HG02885 (cell line): ENCODE measurements around the gene ABCA4.
"Not testable (repeated sequence)": the region's sequence is repeated elsewhere in the genome, so short reads cannot be mapped to it uniquely, and the experiment has no call there.

Source experiments
- ATAC-seq: cut with Tn5 transposase; IDR thresholded peaks from one replicate; pipeline ENCODE4 v1.9.1; 2021; ENCODE audit warnings: mild to moderate bottlenecking; ENCODE audit not compliant: unreplicated experiment, poor library complexity

The ABCA4 gene

GRCh38 chr1:94120991-94121390 is at the start of gene ABCA4:
Gene ABCA4 (minus strand): TSS chr1:94121148. CDS start chr1:94121045, 103 bp downstream.
- no peak for ATAC-seq

DNA sequence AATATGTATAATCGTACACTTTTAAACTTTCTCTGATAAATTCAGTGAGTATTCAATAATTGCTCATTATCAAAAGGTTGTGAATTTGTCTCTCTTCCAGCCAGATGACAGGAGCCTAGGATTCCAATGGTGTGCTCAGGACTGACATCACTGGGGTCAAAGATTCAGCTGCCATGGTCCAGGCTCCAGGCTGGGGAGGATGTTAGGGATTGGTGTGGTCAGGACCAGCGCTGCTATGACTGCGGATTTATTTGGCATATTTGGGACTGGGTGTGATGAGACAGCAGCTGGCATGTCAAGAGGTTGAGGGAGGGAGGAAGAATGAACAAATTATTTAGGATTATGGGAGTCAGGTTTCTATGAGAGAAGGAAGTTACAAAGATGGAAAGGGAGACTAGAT is 48.2 kb upstream of the ABCA4 start:
- ATAC-seq = no peak

DNA sequence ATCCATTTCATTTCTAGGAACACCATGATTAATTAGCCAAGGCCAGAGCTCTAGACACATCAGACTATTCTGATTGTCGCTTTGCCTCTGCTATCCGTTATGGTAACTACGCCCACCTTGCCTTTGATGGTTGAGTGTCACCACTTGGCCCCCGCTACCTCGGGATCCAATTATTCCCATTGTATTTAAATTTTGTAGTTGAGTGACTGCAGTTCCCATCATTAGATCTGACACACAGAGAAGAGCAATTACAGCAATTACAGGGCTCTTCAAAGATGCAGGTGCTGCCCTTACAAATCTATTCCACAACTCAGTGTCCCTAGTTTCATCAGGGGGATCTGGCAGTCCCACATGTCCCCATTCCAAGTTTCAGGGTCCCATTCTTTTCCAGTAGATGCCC is 44.9 kb upstream of the ABCA4 start:
- ATAC-seq = no peak

GRCh38 chr1:94164885-94165284 is 43.9 kb upstream of the ABCA4 start:
- not testable (repeated sequence) for ATAC-seq

DNA sequence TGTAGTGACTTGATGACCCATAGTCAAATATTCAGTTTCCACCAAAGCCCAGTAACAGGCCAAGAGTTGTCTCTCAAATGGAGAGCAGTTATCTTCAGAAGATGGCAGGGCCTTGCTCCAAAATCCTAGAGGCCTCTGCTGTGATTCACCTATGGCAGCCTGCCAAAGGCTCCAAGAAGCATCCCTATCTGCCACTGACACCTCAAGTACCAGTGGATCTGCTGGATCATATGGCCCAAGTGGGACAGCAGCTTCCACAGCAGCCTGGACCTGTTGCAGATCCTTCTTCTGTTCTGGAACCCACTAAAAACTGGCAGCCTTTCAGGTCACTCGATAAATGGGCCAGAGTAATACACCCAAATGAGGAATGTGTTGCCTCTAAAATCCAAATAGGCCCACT is 43.2 kb upstream of the ABCA4 start:
- ATAC-seq = not testable (repeated sequence)

DNA sequence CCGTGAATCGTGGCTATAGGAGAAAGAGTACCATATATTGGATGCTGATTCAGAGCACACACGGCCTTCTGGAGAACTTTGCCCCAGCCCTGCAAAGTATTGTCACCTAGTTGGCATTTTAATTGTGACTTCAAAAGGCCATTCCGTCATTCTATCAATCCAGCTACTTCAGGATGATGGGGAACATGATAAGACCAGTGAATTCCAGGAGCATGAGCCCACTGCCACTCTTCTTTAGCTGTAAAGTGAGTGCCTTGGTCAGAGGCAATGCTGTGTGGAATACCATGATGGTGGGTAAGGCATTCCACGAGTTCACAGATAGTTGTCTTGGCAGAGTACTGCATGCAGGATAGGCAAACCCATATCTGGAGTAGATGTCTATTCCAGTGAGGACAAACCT is 42.3 kb upstream of the ABCA4 start:
- ATAC-seq = not testable (repeated sequence)

DNA sequence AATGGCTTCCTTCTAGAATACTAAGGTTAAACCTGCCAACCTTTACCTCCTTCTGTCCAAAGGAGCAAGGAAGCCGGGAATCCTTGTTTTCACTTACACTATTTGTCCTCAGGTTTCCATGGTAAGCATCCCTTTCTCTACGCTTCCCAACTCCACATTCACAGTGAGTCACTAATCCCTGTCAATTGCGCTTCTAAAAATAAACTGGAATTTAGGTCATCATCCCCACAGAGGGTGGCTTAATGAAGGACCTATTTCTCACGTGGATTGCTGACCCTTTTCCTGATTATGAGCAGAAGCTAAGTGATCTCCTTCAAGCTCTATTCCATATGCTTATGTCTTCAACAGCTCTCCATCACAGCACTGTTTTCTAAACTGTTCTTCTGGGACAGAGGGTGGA is 39.9 kb upstream of the ABCA4 start:
- no peak for ATAC-seq

DNA sequence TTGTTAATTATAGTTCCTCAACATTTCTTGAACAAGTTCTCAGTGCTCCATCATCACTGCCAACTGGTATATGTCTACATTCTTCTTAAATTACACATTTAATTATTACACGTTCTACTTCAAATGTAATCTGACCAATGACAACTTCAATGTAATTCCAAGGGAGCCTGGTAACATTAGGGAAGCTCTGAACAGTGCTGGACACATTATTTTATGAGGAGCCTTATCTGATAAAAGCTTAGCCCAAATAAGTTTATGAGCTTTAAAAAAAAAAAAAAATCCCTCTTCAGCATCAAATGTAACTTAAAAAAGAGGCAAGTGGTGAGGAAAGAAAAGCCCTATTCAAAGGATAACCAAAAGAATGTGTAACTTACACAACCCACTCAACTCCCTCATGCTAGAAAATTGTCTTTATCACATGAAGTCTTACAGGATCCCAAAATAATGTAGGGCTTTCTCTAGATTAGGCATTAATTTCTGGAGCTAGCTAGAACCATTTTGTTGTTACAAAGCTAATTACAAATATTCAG is 35.2 kb upstream of the ABCA4 start:
- no peak for ATAC-seq

GRCh38 chr1:94154989-94155388 is 34.0 kb upstream of the ABCA4 start:
- no peak for ATAC-seq

DNA sequence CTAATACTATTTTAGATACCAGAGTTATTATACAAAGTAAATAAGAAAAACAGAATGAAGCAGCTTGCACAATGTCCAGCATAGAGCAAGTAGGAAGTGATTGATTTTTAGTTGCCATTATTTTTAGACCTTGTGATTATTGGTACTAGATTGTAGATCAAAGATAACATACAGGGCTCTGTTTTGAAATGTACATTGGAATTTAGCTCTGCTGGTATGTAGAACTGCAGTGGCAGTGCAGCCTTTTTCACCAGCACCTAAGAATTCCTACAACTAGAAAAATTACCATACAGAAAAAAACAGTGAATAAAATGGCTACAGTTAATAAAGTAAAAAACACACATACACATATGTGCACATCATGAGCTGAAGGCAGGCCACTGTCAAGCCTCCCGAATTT is 32.2 kb upstream of the ABCA4 start:
- ATAC-seq = no peak

- ATAC-seq = not testable (repeated sequence)
Observed at GRCh38 chr1:94149166-94149565, 28.2 kb upstream of the ABCA4 start.

GRCh38 chr1:94146273-94146672 is 25.3 kb upstream of the ABCA4 start:
- no peak for ATAC-seq

GRCh38 chr1:94144836-94145235 is 23.9 kb upstream of the ABCA4 start:
- ATAC-seq = no peak

GRCh38 chr1:94143809-94144176 is 22.8 kb upstream of the ABCA4 start:
- ATAC-seq = no peak

GRCh38 chr1:94143173-94143808 is 22.3 kb upstream of the ABCA4 start:
- peak; percentile 60 for ATAC-seq

DNA sequence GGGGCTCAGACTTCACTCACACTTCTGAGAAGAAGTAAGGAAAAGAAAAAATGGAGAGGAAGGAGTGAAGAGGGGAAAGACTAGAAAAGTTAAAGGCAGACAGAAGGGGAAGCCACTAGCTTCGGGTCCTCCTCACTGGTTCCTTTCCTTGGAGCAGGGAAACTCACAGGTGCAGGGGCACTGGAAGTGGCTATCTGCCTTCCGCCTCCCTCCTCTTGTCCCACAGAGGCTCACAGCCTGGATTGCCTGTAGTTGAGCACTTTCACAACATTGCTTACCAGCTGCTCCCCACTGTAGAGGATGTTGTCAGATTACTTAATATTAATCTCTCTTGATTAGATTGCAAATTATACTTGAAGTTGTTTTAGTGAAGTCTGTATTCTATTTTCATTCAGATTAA is 21.6 kb upstream of the ABCA4 start:
- ATAC-seq = no peak

DNA sequence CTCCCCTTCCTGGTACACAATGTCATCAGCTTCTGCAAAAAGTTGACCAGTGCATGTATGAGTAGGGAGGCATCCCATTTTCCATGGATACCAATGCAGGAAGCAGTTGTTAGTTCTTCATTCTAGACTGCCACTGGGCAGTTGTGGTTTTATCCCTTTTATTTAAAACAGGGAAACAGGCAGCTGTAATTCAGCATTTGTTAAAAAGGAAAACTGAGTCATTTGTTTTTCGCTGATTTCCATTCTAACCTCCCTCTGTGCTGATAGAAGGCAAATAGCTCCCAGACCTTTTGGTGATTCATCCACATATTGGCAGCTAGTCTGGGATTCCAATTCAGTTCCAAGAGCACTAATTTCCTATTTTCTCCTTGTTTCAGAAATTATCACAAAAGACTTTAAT is 21.1 kb upstream of the ABCA4 start:
- ATAC-seq = no peak

DNA sequence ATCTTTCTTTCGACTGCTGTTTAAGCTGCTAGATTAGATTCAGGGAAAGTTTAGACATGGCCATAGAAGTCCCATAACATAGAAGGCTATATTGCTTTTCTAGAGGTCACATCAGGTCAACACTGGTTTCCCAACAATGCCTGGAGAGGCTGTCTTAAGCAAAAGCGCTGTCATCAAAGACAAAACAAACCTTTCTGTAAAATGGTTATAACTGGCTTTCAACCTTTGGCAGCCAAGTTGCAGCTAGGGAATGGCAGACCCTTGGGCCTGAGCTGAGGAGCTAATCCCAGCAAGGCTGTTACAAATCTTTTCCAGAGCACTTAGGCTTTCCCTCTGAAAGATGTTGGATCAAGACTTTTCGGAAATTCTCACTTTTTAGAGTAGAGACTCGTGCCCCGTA is 11.2 kb upstream of the ABCA4 start:
- no peak for ATAC-seq

GRCh38 chr1:94130851-94131595 is 10.1 kb upstream of the ABCA4 start:
- no peak for ATAC-seq

DNA sequence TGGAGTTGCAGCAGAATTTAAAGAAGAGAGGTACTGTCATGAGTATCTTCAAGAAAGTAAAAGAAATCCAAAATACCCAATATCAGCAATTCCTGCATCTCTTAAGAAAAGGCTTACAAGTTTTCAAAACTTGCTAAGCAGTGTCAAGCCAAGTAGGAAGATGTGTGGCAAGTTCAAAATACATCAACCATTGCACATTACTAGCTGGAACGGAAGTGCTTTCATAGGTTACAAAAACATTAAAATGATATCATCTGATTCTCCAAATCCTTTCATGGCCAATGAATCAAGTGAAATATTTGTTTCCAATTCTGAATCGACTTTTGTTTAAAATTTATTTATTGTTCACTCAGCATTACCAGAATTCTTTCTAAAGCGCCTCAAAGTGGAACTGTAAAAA is 5.7 kb upstream of the ABCA4 start:
- no peak for ATAC-seq

DNA sequence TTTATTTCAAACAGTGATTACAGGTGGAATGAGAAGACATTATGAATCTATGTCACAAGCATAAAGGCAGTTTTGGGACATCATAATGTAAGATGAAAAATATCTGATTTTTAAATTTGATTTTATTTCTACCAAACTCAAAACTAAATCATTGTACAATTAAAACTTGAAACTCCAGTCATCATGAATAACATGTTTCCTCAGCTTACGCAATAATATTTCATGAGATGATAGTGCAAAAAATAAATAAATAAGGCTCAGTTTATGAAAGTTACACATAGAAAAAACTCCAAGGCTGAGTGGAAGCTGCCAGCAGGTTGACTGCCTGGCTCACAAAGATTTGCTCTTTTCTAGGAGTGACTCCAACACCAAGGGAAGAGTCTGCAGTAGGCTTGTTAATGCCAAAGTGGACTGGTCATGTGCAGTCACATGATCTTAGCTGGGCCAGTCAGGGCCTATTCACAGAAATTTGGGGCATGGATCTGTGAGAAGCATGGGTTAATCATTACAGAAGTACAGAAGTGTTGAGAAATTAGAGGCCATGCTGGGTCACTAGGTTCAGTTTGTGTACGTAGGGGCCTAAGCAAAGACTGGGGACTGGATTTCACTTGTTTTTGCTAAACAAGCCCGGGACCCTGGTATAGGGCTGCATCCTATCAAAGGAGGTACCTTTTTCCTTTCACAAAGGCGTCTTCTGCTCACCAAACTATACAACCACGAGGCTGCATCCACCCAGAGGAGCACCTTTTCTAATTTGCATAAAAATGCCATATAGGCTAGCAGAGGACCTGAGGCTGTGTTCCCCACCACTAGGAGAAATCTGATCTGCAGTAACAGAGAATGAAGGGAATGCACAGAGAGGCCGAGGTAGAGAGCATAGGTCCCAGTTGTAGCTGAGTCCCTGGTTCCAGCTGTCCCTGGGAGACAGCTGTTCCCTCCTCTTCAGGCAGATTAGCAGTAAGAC is 4.9 kb upstream of the ABCA4 start:
- ATAC-seq = no peak
